Measurements from ENCODE around the gene NIN. TPM values are rescaled to one million over a fixed set of nuclear protein-coding genes. Genes with fewer than 3 reads are reported as not detected.

NIN gene
- total and polyA plus RNA-seq, 7 donors: 7.3 to 47.7 (median 24.3) TPM

- Histone ChIP-seq H3K4me3 (no peak overlapping the region), H3K4me1 (no peaks in the 10 kb centered on the region), H3K9me3 (no peaks in the 10 kb centered on the region), H3K27me3 (ENCODE audit: insufficient read depth in 3 of 3, low read length in 2 of 3) (no peaks in the 10 kb centered on the region), H3K27ac (peak overlapping the region; percentile 42), H3K36me3 (ENCODE audit: insufficient read depth in 1 of 2, low read depth in 1 of 2) (peaks cover 16 to 98% of the 10 kb centered on the region in 2 donors)
- DNase-seq (no peak), ATAC-seq (peak in 3 of 4 donors; percentile 63 to 74 (median 69))
- intact Hi-C loops (cut with DNase I): no loop called here
- WGBS, 3 donors: 71 to 84% (median 77%) methylated on average over 5 of the region's 5 CpGs
- TF ChIP-seq CTCF (IDR thresholded peaks at IDR 0.05): no peak
Observed at GRCh38 chr14:50758945-50759344, 72.0 kb downstream of the NIN start.

GRCh38 chr14:50758305-50758704 is 72.7 kb downstream of the NIN start:
- Histone ChIP-seq H3K9me3 (no peaks in the 10 kb centered on the region), H3K4me1 (no peaks in the 10 kb centered on the region), H3K36me3 (ENCODE audit: insufficient read depth in 1 of 2, low read depth in 1 of 2) (peaks cover 14 to 98% of the 10 kb centered on the region in 2 donors), H3K27ac (peak overlapping the region; percentile 42), H3K4me3 (no peak overlapping the region), H3K27me3 (ENCODE audit: insufficient read depth in 3 of 3, low read length in 2 of 3) (no peaks in the 10 kb centered on the region)
- ATAC-seq (peak in 2 of 4 donors; percentile 27 to 29), DNase-seq (no peak)
- WGBS, 3 donors: 60 to 80% (median 76%) methylated on average over 7 of the region's 7 CpGs
- intact Hi-C loops (cut with DNase I): no loop called here
- TF ChIP-seq CTCF (IDR thresholded peaks at IDR 0.05): no peak

- H3K36me3 ChIP-seq (ENCODE audit: insufficient read depth in 1 of 2, low read depth in 1 of 2): peaks cover 9 to 98% of the 10 kb centered on the region in 2 donors
- intact Hi-C loops (cut with DNase I): no loop called here
Observed at GRCh38 chr14:50757702-50758101, 73.3 kb downstream of the NIN start.

GRCh38 chr14:50756300-50756699 is 74.7 kb downstream of the NIN start:
- intact Hi-C loops (cut with DNase I): no loop called here
- ATAC-seq (no peak), DNase-seq (no peak)
- no peak overlapping the region for H3K27ac ChIP-seq
- H3K4me1 ChIP-seq: no peaks in the 10 kb centered on the region
- TF ChIP-seq CTCF (IDR thresholded peaks at IDR 0.05): no peak
- H3K36me3 ChIP-seq (ENCODE audit: insufficient read depth in 1 of 2, low read depth in 1 of 2): peaks cover 9 to 98% of the 10 kb centered on the region in 2 donors
- H3K27me3 ChIP-seq (ENCODE audit: insufficient read depth in 3 of 3, low read length in 2 of 3): no peaks in the 10 kb centered on the region
- no peak overlapping the region for H3K4me3 ChIP-seq
- no peaks in the 10 kb centered on the region for H3K9me3 ChIP-seq
- WGBS, 3 donors: 84 to 97% (median 86%) methylated on average over 8 of the region's 8 CpGs

More at GRCh38 chr14:50757702-50758101, 73.3 kb downstream of the NIN start:
- Histone ChIP-seq H3K4me3 (no peak overlapping the region), H3K9me3 (no peaks in the 10 kb centered on the region), H3K4me1 (no peaks in the 10 kb centered on the region), H3K27ac (peak overlapping the region; percentile 42), H3K27me3 (ENCODE audit: insufficient read depth in 3 of 3, low read length in 2 of 3) (no peaks in the 10 kb centered on the region)
- DNase-seq (no peak), ATAC-seq (no peak)
- WGBS, 3 donors: 91% methylated on average over 4 of the region's 4 CpGs
- TF ChIP-seq CTCF (IDR thresholded peaks at IDR 0.05): no peak

- 97% methylated on average over 1 of the region's 1 CpG for WGBS, 3 donors
- no peak for TF ChIP-seq CTCF (IDR thresholded peaks at IDR 0.05)
- H3K4me1 ChIP-seq: no peaks in the 10 kb centered on the region
- DNase-seq (no peak), ATAC-seq (no peak)
- intact Hi-C loops (cut with DNase I): no loop called here
- no peaks in the 10 kb centered on the region for H3K27me3 ChIP-seq (ENCODE audit: insufficient read depth in 3 of 3, low read length in 2 of 3)
- no peak overlapping the region for H3K4me3 ChIP-seq
- peaks cover 3 to 97% of the 10 kb centered on the region in 2 donors for H3K36me3 ChIP-seq (ENCODE audit: insufficient read depth in 1 of 2, low read depth in 1 of 2)
- no peaks in the 10 kb centered on the region for H3K9me3 ChIP-seq
- H3K27ac ChIP-seq: no peak overlapping the region
Observed at GRCh38 chr14:50750323-50750722, 80.6 kb downstream of the NIN start.

Data from psoas muscle (tissue), 8 donors.